Subcutaneous adipose tissue (tissue), 4 donors: ENCODE measurements around the gene C13orf42. TPM values are rescaled to one million over a fixed set of nuclear protein-coding genes. Genes with fewer than 3 reads are reported as not detected.

Experiments
- total RNA-seq, 4 donors: library from RNA; depleted of rRNA; stranded (reverse); fragments of >200 nt; gene quantifications; one replicate each; pipeline ENCODE4 v1.1.0, GENCODE V29; 2016
- TF ChIP-seq, protein P1 (sequence below): fragments of 450-650 bp; IDR thresholded peaks from one replicate; pipeline ENCODE4 v1.5.1; 2016; ENCODE audit warnings: low read depth, mild to moderate bottlenecking, control low read depth, antibody characterized with exemption, moderate library complexity

C13orf42 gene
- total RNA-seq, 4 donors from 2014 or later, result not detected

DNA sequence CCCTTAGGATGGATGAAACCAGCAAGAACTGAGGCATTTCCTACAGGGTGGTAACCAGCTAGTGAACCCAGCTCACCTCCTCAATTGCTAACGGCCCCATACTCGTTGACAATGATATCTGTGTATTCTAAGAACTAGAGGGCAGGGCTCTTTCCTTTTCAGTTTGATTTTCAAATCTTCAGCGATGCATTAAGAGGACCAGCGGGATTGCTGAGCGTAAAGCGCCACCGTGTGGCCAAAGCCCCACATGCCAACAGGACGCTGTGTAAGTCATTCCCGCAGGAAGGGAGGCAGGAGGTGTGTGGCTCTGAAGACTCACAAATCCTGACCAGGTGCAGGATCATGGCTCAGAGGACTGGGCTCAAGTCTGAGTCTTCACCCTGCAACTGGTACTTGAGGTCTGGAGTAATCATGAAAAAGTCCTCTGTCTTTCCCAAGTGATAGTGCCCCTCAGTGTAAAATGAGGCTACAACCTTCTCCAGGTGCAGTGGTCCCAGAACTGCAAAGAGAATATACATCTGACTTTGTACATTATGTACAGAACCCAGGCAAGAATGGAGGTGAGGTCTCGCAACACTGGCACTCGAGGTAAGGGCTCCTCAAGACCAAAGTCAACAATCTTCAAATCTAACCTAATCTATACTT, 40.9 kb downstream of the C13orf42 start:
- TF ChIP-seq, protein P1, sequence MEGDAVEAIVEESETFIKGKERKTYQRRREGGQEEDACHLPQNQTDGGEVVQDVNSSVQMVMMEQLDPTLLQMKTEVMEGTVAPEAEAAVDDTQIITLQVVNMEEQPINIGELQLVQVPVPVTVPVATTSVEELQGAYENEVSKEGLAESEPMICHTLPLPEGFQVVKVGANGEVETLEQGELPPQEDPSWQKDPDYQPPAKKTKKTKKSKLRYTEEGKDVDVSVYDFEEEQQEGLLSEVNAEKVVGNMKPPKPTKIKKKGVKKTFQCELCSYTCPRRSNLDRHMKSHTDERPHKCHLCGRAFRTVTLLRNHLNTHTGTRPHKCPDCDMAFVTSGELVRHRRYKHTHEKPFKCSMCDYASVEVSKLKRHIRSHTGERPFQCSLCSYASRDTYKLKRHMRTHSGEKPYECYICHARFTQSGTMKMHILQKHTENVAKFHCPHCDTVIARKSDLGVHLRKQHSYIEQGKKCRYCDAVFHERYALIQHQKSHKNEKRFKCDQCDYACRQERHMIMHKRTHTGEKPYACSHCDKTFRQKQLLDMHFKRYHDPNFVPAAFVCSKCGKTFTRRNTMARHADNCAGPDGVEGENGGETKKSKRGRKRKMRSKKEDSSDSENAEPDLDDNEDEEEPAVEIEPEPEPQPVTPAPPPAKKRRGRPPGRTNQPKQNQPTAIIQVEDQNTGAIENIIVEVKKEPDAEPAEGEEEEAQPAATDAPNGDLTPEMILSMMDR, result no peak

DNA sequence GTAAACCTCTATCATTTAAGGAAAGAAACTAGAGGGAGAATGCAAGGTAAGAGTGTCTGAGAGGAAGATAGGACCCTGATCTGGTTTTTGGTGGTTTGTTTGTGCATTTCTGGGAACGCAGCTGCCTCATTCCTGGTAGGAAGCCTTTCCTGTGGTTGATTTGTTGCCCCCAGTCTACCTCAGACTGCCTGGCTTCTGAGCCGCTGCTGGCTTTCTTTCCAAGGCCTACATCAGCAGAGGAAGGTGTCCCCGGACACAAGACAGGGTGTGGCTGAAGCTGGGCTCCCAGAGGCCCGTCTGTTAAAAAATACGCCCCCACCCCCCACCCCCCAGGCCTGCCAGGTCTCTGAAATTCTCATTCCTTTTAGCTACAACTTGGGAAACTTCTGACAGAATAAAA, 42.6 kb downstream of the C13orf42 start:
- TF ChIP-seq, protein P1, result no peak

DNA sequence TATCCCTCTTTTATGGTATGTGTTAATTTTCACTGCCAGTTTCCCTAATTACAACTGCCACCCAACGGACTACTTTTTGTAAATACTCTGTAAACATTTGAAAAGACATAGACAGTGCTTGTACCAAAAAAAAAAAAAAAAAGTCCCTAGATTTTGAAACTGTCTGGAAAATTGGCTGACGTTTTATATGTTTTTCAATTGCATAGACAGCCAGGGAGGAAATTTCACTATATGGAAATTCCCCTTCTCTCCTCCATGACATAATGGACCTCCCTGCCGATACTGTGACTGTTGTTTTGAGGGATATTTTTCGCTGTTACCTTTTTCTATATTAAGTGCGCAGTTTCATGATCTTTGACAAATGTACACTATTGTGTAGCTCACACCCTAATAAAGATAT, 43.4 kb downstream of the C13orf42 start:
- TF ChIP-seq, protein P1, result no peak

DNA sequence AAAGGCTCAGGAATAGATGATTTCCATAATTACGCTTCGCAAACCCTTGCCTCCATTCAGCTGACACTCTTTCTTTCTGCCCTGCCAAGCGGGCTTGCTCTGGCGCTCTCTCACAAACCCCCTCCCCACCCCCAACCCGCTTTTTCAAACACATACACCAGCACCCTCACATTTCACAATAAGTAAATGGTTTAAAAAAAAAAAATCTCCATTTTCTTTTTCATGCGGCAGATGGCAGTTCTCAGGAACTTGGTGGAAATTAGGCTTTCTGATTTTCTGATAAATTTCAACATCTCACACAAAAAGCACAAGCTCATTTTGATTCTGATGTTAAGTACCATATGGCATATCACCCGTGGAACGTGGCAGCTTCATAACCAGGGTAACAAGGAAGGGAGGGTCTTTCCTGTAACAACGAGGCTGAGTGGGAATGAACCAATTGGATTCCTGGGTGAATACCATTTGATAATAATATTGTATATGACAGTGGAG, 43.8 kb downstream of the C13orf42 start:
- TF ChIP-seq, protein P1, result no peak

DNA sequence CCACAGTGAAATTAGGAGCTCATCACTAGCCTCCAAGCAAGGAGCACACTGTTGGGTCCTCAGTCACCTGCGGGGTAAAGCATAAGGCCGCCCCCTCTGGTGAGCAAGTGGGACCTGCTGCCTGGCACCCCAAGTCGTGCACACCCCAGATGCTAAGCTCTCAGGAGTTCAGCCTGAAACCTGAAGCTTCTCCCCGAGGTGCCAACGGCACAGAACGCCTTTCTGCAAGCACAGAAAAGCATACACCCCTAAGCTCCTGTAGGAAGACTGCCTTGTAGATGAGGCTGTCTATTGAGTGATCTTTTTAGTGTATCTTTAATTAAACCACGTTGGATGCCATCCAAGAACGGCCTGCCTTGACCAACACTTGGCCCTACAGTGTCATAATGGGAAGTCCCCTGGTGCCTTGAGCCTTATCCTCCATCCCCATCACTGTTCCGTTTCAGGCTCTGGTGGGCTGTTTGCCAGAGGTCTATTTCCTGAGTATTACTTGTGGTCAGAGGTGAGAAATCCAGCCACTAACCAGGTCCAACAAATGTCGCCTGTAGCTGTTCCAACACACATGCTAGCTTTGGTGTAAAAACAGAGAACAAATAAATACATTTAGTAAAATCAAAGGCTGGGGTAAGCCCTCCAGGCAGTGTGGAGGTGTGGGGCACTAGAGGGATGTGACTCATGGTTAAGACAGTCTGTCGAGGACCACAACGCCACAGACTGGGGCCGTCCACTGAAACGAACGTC, 44.8 kb downstream of the C13orf42 start:
- TF ChIP-seq, protein P1, result no peak

DNA sequence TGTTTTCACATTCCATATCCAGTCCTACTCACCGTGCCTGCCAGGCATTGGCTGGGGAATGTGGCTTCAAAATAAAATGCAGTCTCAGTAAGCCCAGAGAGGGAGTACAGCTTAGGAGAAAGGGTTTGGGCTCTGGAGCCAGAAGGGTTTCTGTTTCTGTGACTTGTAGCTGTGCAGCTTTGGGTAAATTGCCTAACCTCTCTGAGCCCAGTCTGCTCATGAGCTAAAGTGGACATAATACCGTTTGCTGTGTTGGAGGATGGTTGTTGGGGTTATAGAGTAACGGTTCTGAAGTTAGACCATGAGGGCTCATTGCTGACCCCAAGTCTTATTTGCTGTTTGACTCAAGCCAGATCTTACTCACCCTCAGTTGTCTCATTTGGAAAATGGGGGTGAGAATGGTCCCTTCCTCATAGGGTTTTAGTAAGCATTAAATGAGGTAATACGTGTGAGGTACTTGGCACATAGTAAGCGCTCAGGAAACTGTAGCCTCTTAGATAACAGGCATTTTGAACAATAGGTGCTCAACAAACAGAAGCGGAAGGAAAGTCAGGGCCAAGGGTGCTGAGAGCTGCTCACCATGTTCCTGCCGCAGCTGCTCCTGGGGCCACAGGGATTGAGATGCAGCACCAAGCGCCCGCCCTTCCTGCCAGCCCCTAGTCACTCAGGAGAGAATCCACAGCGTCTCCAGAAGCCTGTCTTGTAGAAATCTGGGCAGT, 45.5 kb downstream of the C13orf42 start:
- TF ChIP-seq, protein P1, result no peak

DNA sequence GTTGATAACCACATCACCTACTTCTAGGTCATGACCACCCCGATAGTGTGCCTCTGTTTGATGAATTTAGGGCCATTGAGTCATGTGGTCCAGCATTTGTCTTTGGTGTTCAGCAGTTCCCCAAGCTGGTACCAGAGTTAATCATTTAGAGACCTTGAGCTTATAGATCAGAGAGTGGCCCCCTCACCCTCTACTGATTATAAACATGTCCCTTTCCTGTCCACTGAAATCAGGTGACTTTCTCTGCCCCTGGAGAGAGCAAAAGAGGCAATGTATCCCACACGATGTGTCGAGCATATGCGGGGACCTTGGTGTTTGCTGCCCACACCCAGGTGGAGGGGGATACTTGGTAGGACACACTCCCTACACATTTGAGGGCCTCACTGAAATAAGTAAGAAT, 46.3 kb downstream of the C13orf42 start:
- TF ChIP-seq, protein P1, result no peak
